Right hindlimb (tissue), 1 donor: Measurements from ENCODE around the gene LTV1.

ENCODE experiments used
- DNase-seq: peaks from one replicate; pipeline ENCODE4 v3.0.0-alpha.2; 2018

LTV1 gene

GRCh38 chr6:143896126-143896860, 53.2 kb downstream of the LTV1 start:
- no peak for DNase-seq

- no peak for DNase-seq
Observed at GRCh38 chr6:143900358-143900757, 57.2 kb downstream of the LTV1 start.

- DNase-seq: peak; percentile 90
Observed at GRCh38 chr6:143901885-143902750, 59.0 kb downstream of the LTV1 start.

GRCh38 chr6:143902827-143903226, 59.7 kb downstream of the LTV1 start:
- DNase-seq: no peak

GRCh38 chr6:143911028-143911427, 67.9 kb downstream of the LTV1 start:
- DNase-seq: no peak

GRCh38 chr6:143912671-143913070, 69.5 kb downstream of the LTV1 start:
- DNase-seq: no peak
